Right lobe of liver (tissue), 6 donors: ENCODE results near the gene S1PR4. TPM values are rescaled to one million over a fixed set of nuclear protein-coding genes. Genes with fewer than 3 reads are reported as not detected.
"Not testable (repeated sequence)": the region's sequence is repeated elsewhere in the genome, so short reads cannot be mapped to it uniquely, and the experiment has no call there.

Source experiments
- ATAC-seq, 4 donors: fragments of 200-7000 bp; cut with Tn5 transposase; one replicate each; pipeline ENCODE4 v1.9.1; 2020; ENCODE audit warnings: mild to moderate bottlenecking in 4 of 4, moderate library complexity in 4 of 4
- DNase-seq, 3 donors: peaks; one replicate each; pipeline ENCODE4 v3.0.0-alpha.2; 2020
- H3K27ac ChIP-seq, 3 donors: fragments of 200-600 bp; one replicate each; pipeline ENCODE4 v1.8.0; 2022
- H3K27me3 ChIP-seq, 2 donors: fragments of 200-600 bp; one replicate each; pipeline ENCODE4 v1.8.0; 2022
- H3K36me3 ChIP-seq, 4 donors: fragments of 200-600 bp; sonication (generic) in 1 of 4; one replicate each; pipeline versions ENCODE4 v1.5.1 to v1.8.0; 2017 to 2022; ENCODE audit warnings: control low read depth in 1 of 4
- H3K4me1 ChIP-seq, 4 donors: fragments of 200-600 bp; sonication (generic) in 1 of 4; one replicate each; pipeline versions ENCODE4 v1.5.1 to v1.8.0; 2017 to 2022; ENCODE audit warnings: control low read depth in 1 of 4
- H3K4me3 ChIP-seq, 3 donors: fragments of 200-600 bp; one replicate each; pipeline ENCODE4 v1.8.0; 2022
- H3K9me3 ChIP-seq, 4 donors: fragments of 200-600 bp; sonication (generic) in 1 of 4; one replicate each; pipeline versions ENCODE4 v1.5.1 to v1.8.0; 2017 to 2022; ENCODE audit warnings: control low read depth in 1 of 4
- CTCF ChIP-seq, 4 donors: fragments of 200-600 bp in 3 of 4; fragments of 450-650 bp in 1 of 4; IDR thresholded peaks; one replicate each; pipeline versions ENCODE4 v1.5.1 to v1.8.0; 2016 to 2022; ENCODE audit warnings: antibody characterized with exemption in 4 of 4, mild to moderate bottlenecking in 2 of 4
- POLR2A ChIP-seq: fragments of 450-650 bp; IDR thresholded peaks from one replicate; pipeline ENCODE4 v1.6.1; 2017; ENCODE audit warnings: antibody characterized with exemption, mild to moderate bottlenecking
- WGBS: methylation state at CpG from one replicate; pipeline ENCODE4 v1.1.6; 2018; ENCODE audit warnings: low coverage, low lambda C conversion rate; ENCODE audit not compliant: insufficient coverage; ENCODE audit errors: missing lambda C conversion rate; 5-methylcytosine and 5-hydroxymethylcytosine counted together
- intact Hi-C, 2 donors: fragments of 100-400 bp; cut with DNase I; formaldehyde crosslinking; loops; one replicate each; pipeline versions ENCODE4 v1.11.2 to v1.14.1; 2022
- total RNA-seq, 6 experiments: library from RNA; depleted of rRNA in 2 of 6; stranded (reverse); fragments of >200 nt in 2 of 6; fragmentation: NEBNext Ultra II Directional in 3 of 6; extraction: Animal tissue kit (Norgen Biotek cat#: 25700) in 3 of 6; gene quantifications; one replicate each; pipeline versions ENCODE4 v1.1.0 to v1.2.4, GENCODE V29; 2016 to 2023
- donor health status: DM: no; HTN: yes; CAD: no.
- donor health status: DM: no; HTN: no; CAD: no.
- donor health status: DM: no; HTN: no; CAD: no.
- donor health status: DM: no; HTN: yes; CAD: no.
- donor health status: DM: no; HTN: yes; CAD: no.

Gene S1PR4
- total RNA-seq, 6 experiments from 2014 or later, result 0.53 to 2.2 (median 0.97) TPM

- Histone ChIP-seq H3K36me3 (no peaks in the 10 kb centered on the region), H3K4me1 (no peaks in the 10 kb centered on the region), H3K4me3 (no peak overlapping the region), H3K27me3 (no peaks in the 10 kb centered on the region), H3K27ac (no peak overlapping the region), H3K9me3 (no peaks in the 10 kb centered on the region)
- TF ChIP-seq POLR2A (no peak), CTCF (IDR thresholded peaks at IDR 0.05) (peak; percentile 84 to 98 (median 96))
- 13% methylated on average over 16 of the region's 27 CpGs for WGBS
- intact Hi-C loops, result loop anchor here in 1 of 2 donors (10.0 kb wide), 1 partner anchor 209 kb away; no protein-coding TSS in a partner anchor
- DNase-seq (peak; percentile 71 to 83 (median 73)), ATAC-seq (peak; percentile 86 to 92 (median 90))
Observed at GRCh38 chr19:3163230-3163886, 15.2 kb upstream of the S1PR4 start.

- DNase-seq (no peak), ATAC-seq (no peak)
- Histone ChIP-seq H3K27me3 (no peaks in the 10 kb centered on the region), H3K4me3 (no peak overlapping the region), H3K36me3 (no peaks in the 10 kb centered on the region), H3K9me3 (no peaks in the 10 kb centered on the region), H3K4me1 (no peaks in the 10 kb centered on the region), H3K27ac (no peak overlapping the region)
- intact Hi-C loops, result loop anchor here in 1 of 2 donors (10.0 kb wide), 1 partner anchor 209 kb away; no protein-coding TSS in a partner anchor
- WGBS, result 68% methylated on average over 6 of the region's 7 CpGs
- no peak for TF ChIP-seq CTCF (IDR thresholded peaks at IDR 0.05)
- TF ChIP-seq POLR2A, result no peak
Observed at GRCh38 chr19:3163943-3164342, 14.6 kb upstream of the S1PR4 start.

GRCh38 chr19:3167533-3168272 is 10.9 kb upstream of the S1PR4 start:
- Histone ChIP-seq H3K9me3 (no peaks in the 10 kb centered on the region), H3K27me3 (no peaks in the 10 kb centered on the region), H3K27ac (no peak overlapping the region), H3K4me1 (no peaks in the 10 kb centered on the region), H3K4me3 (no peak overlapping the region), H3K36me3 (no peaks in the 10 kb centered on the region)
- no peak for TF ChIP-seq POLR2A
- TF ChIP-seq CTCF (IDR thresholded peaks at IDR 0.05), result no peak
- intact Hi-C loops, result loop anchor here in 1 of 2 donors (10.0 kb wide), 1 partner anchor 213 kb away; no protein-coding TSS in a partner anchor
- ATAC-seq (no peak), DNase-seq (no peak)
- 78% methylated on average over 13 of the region's 13 CpGs for WGBS

- ATAC-seq (peak in 1 of 4 donors; percentile 48), DNase-seq (no peak)
- Histone ChIP-seq H3K9me3 (no peaks in the 10 kb centered on the region), H3K27me3 (no peaks in the 10 kb centered on the region), H3K4me3 (no peak overlapping the region), H3K27ac (no peak overlapping the region), H3K4me1 (no peaks in the 10 kb centered on the region), H3K36me3 (no peaks in the 10 kb centered on the region)
- intact Hi-C loops, result no loop called here
- no peak for TF ChIP-seq POLR2A
- TF ChIP-seq CTCF (IDR thresholded peaks at IDR 0.05), result no peak
- no CpG with 5 or more reads among the region's 15 CpGs for WGBS
Observed at GRCh38 chr19:3171894-3172672, 6.5 kb upstream of the S1PR4 start.

GRCh38 chr19:3172673-3173000 is 5.9 kb upstream of the S1PR4 start:
- H3K27me3 ChIP-seq, H3K27ac ChIP-seq, H3K4me3 ChIP-seq, H3K36me3 ChIP-seq, intact Hi-C loops, DNase-seq, H3K9me3 ChIP-seq, ATAC-seq, H3K4me1 ChIP-seq: not testable (repeated sequence)
- WGBS, result no CpG with 5 or more reads among the region's 6 CpGs
